Measurements from ENCODE around the gene SLCO1A2. TPM values are rescaled to one million over a fixed set of nuclear protein-coding genes. Genes with fewer than 3 reads are reported as not detected.
"Not testable (repeated sequence)": the region's sequence is repeated elsewhere in the genome, so short reads cannot be mapped to it uniquely, and the experiment has no call there.

Gene SLCO1A2
- total RNA-seq, 1 donor from 2014 or later, result not detected

DNA sequence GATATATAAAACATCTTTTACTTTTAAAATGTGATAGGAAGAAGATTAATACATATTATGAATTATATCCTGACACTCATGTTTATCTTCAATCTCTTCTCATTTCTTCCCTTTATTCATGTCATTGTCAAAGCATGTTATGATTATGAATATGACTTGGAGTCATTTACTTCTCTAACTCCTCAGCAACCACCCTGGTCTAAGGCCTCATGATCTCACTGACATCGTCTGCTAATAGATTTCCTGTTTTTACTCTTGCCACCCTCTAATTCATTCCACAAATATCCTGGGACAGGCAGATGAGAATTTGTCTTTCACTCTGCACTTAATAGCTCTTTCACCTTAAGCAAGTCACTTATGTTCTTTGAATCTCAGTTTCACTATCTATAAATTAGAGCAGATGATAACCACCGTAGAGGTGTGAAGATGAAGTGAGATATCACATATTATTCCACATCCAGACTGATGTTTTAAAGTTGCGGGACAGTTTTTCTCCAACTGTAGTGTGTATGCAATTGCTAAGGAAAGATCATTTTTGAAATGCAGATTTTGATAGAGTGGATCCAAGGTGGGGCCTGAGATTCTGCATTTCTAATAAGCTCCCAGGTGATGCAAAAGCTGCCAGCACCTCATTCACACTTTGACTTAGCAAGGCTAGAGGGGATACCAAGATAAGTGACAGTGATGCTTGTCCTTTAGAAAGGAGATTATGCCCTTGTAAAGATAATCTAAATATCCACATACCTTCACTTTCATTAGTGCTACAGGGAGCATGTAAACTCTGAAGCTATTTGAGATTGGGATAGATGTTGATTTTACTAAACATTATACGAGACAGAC, 34.6 kb upstream of the SLCO1A2 start:
- Histone ChIP-seq H3K36me3 (ENCODE audit: control insufficient read depth, insufficient read depth, low read length) (no peaks in the 10 kb centered on the region), H3K4me3 (ENCODE audit: low read depth, low read length) (no peak overlapping the region), H3K27me3 (ENCODE audit: control insufficient read depth, insufficient read depth, low read length) (no peaks in the 10 kb centered on the region)
- no peak for DNase-seq (ENCODE audit: low read depth)
- TF ChIP-seq CTCF (IDR thresholded peaks at IDR 0.05; ENCODE audit: insufficient read depth, low read length, poor library complexity, severe bottlenecking), result no peak

DNA sequence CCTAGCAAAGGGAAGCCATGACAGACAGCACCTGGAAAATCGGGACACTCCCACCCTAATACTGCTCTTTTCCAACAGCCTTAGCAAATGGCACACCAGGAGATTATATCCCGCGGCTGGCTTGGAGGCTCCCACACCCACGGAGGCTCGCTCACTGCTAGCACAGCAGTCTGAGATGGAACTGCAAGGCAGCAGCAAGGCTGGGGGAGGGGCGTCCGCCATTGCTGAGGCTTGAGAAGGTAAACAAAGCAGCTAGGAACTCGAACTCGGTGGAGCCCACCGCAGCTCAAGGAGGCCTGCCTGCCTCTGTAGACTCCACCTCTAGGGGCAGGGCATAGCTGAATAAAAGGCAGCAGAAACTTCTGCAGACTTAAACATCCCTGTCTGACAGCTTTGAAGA, 25.9 kb upstream of the SLCO1A2 start:
- H3K36me3 ChIP-seq (ENCODE audit: control insufficient read depth, insufficient read depth, low read length); H3K4me3 ChIP-seq (ENCODE audit: low read depth, low read length); H3K27me3 ChIP-seq (ENCODE audit: control insufficient read depth, insufficient read depth, low read length); DNase-seq (ENCODE audit: low read depth): not testable (repeated sequence)

GRCh38 chr12:21354641-21355040, 19.9 kb upstream of the SLCO1A2 start:
- Histone ChIP-seq H3K27me3 (ENCODE audit: control insufficient read depth, insufficient read depth, low read length) (no peaks in the 10 kb centered on the region), H3K36me3 (ENCODE audit: control insufficient read depth, insufficient read depth, low read length) (no peaks in the 10 kb centered on the region), H3K4me3 (ENCODE audit: low read depth, low read length) (no peak overlapping the region)
- DNase-seq (ENCODE audit: low read depth), result no peak
- TF ChIP-seq CTCF (IDR thresholded peaks at IDR 0.05; ENCODE audit: insufficient read depth, low read length, poor library complexity, severe bottlenecking), result no peak

- TF ChIP-seq CTCF (IDR thresholded peaks at IDR 0.05; ENCODE audit: insufficient read depth, low read length, poor library complexity, severe bottlenecking), result no peak
- no peak for DNase-seq (ENCODE audit: low read depth)
Measured at GRCh38 chr12:21353948-21354347, 19.2 kb upstream of the SLCO1A2 start.

GRCh38 chr12:21353487-21353886, 18.8 kb upstream of the SLCO1A2 start:
- Histone ChIP-seq H3K36me3 (ENCODE audit: control insufficient read depth, insufficient read depth, low read length) (no peaks in the 10 kb centered on the region), H3K4me3 (ENCODE audit: low read depth, low read length) (no peak overlapping the region), H3K27me3 (ENCODE audit: control insufficient read depth, insufficient read depth, low read length) (no peaks in the 10 kb centered on the region)
- DNase-seq (ENCODE audit: low read depth), result no peak
- no peak for TF ChIP-seq CTCF (IDR thresholded peaks at IDR 0.05; ENCODE audit: insufficient read depth, low read length, poor library complexity, severe bottlenecking)

More at GRCh38 chr12:21353948-21354347, 19.2 kb upstream of the SLCO1A2 start:
- Histone ChIP-seq H3K4me3 (ENCODE audit: low read depth, low read length) (no peak overlapping the region), H3K27me3 (ENCODE audit: control insufficient read depth, insufficient read depth, low read length) (no peaks in the 10 kb centered on the region), H3K36me3 (ENCODE audit: control insufficient read depth, insufficient read depth, low read length) (no peaks in the 10 kb centered on the region)

DNA sequence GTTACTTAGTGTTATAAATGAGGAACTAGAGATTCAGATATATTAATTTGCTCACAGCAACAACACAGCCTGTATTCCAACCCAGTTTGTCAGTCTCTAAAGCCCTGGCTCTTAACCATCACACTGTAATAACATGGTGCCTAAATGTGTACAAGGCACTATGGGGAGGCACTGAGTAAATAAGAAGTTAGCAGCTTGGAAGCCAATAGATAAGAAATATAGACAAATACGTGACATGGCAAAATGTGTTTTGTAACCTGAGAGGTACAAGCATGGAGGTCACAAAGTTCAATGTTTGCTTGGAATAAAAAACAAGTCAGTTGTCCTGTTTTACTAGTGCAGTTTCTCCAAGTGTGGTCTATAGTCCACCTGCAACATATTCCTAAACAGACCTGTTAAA, 16.3 kb upstream of the SLCO1A2 start:
- no peak overlapping the region for H3K4me3 ChIP-seq (ENCODE audit: low read depth, low read length)
- H3K36me3 ChIP-seq (ENCODE audit: control insufficient read depth, insufficient read depth, low read length), result no peaks in the 10 kb centered on the region
- TF ChIP-seq CTCF (IDR thresholded peaks at IDR 0.05; ENCODE audit: insufficient read depth, low read length, poor library complexity, severe bottlenecking), result no peak
- DNase-seq (ENCODE audit: low read depth), result no peak
- H3K27me3 ChIP-seq (ENCODE audit: control insufficient read depth, insufficient read depth, low read length), result no peaks in the 10 kb centered on the region
